PC-3 (cell line): ENCODE measurements around the gene MYH11. TPM values are rescaled to one million over a fixed set of nuclear protein-coding genes. Genes with fewer than 3 reads are reported as not detected.
"Not testable (repeated sequence)": the region's sequence is repeated elsewhere in the genome, so short reads cannot be mapped to it uniquely, and the experiment has no call there.

ENCODE experiments used
- ATAC-seq: fragments of 200-7000 bp; cut with Tn5 transposase; 2 replicates; pipeline ENCODE4 v1.9.1; 2020; ENCODE audit warnings: mild to moderate bottlenecking, moderate library complexity
- BruUV-seq: library from RNA; stranded (reverse); fragments of 400-500 nt; replicated peaks from 2 replicates; lab custom pipeline; 2021; lab: Mats Ljungman, UMichigan
- CTCF ChIA-PET: fragments of 300-600 bp; sonication (Branson Sonifier 250); formaldehyde crosslinking; loops from one replicate; lab custom pipeline; 2022; ENCODE audit warnings: antibody characterized with exemption; lab: Charles Lee
- POLR2A ChIA-PET: fragments of 300-600 bp; sonication (Branson Sonifier 250); formaldehyde crosslinking; loops from one replicate; lab custom pipeline; 2022; ENCODE audit warnings: antibody characterized with exemption; ENCODE audit not compliant: unreplicated experiment; lab: Charles Lee
- DNase-seq: peaks from one replicate; pipeline ENCODE4 v3.0.0-alpha.2; 2015
- H2AFZ ChIP-seq: fragments of 300-600 bp; sonication (generic); 2 replicates; pipeline ENCODE4 v1.6.0; 2016; ENCODE audit warnings: antibody characterized with exemption, low read length
- H3F3A ChIP-seq: fragments of 300-600 bp; sonication (generic); one replicate; pipeline ENCODE4 v1.6.0; 2017; ENCODE audit warnings: antibody characterized with exemption, low read length, control low read depth, mild to moderate bottlenecking; ENCODE audit not compliant: unreplicated experiment
- H3K27ac ChIP-seq: fragments of 300-600 bp; sonication (generic); 2 replicates; pipeline ENCODE4 v1.5.1; 2016; ENCODE audit warnings: mild to moderate bottlenecking, low read length
- H3K27me3 ChIP-seq: fragments of 300-600 bp; sonication (generic); 2 replicates; pipeline ENCODE4 v1.6.1; 2016; ENCODE audit warnings: low read length, mixed read lengths
- H3K36me3 ChIP-seq: fragments of 300-600 bp; sonication (generic); 2 replicates; pipeline ENCODE4 v1.6.1; 2016; ENCODE audit warnings: low read depth, mixed run types, low read length, mixed read lengths
- H3K4me1 ChIP-seq: fragments of 300-600 bp; sonication (generic); 2 replicates; pipeline ENCODE4 v1.5.1; 2016; ENCODE audit warnings: low read length; ENCODE audit not compliant: insufficient read depth
- H3K4me2 ChIP-seq: fragments of 300-600 bp; sonication (generic); 2 replicates; pipeline ENCODE4 v1.6.0; 2016; ENCODE audit warnings: low read length
- H3K4me3 ChIP-seq: fragments of 300-600 bp; sonication (generic); 2 replicates; pipeline ENCODE4 v1.5.1; 2016; ENCODE audit warnings: mild to moderate bottlenecking, low read length, mixed read lengths
- H3K79me2 ChIP-seq: fragments of 300-600 bp; sonication (generic); 2 replicates; pipeline ENCODE4 v1.6.1; 2017; ENCODE audit warnings: low read length, mixed read lengths
- H3K9ac ChIP-seq: fragments of 300-600 bp; sonication (generic); 2 replicates; pipeline ENCODE4 v1.6.0; 2016; ENCODE audit warnings: mild to moderate bottlenecking, low read length
- H3K9me2 ChIP-seq: fragments of 300-600 bp; sonication (generic); replicated peaks from 2 replicates; pipeline ENCODE4 v1.6.1; 2016; ENCODE audit warnings: mixed run types, low read length, mixed read lengths
- H3K9me3 ChIP-seq: fragments of 300-600 bp; sonication (generic); 2 replicates; pipeline ENCODE4 v1.6.1; 2016; ENCODE audit warnings: low read length, mixed read lengths
- H4K20me1 ChIP-seq: fragments of 300-600 bp; sonication (generic); 2 replicates; pipeline ENCODE4 v1.6.1; 2016; ENCODE audit warnings: low read length, mixed read lengths
- EZH2 ChIP-seq: fragments of 300-600 bp; sonication (generic); IDR thresholded peaks from one replicate; pipeline ENCODE4 v1.6.1; 2017; ENCODE audit warnings: antibody characterized with exemption, mild to moderate bottlenecking, low read length; ENCODE audit not compliant: unreplicated experiment
- EZH2phosphoT487 ChIP-seq: fragments of 300-600 bp; sonication (generic); IDR thresholded peaks from 2 replicates; pipeline ENCODE4 v1.6.1; 2018; ENCODE audit warnings: mild to moderate bottlenecking, antibody characterized with exemption, low read length, borderline replicate concordance
- intact Hi-C: fragments of 100-400 bp; cut with micrococcal nuclease; formaldehyde crosslinking; loops from 2 replicates; pipeline ENCODE4 v1.9.0; 2023
- total RNA-seq: library from RNA; depleted of rRNA; stranded (reverse); fragments of >200 nt; gene quantifications from 2 replicates; pipeline ENCODE4 v1.2.3, GENCODE V29; 2014
- TF ChIP-seq, protein P1 (sequence below): fragments of 300-600 bp; sonication (generic); conservative IDR thresholded peaks from 2 replicates; pipeline ENCODE4 v1.5.1; 2017; ENCODE audit warnings: antibody characterized with exemption, low read depth, mild to moderate bottlenecking, low read length

MYH11 gene
- total RNA-seq, 1 experiment from 2014 or later = not detected

DNA sequence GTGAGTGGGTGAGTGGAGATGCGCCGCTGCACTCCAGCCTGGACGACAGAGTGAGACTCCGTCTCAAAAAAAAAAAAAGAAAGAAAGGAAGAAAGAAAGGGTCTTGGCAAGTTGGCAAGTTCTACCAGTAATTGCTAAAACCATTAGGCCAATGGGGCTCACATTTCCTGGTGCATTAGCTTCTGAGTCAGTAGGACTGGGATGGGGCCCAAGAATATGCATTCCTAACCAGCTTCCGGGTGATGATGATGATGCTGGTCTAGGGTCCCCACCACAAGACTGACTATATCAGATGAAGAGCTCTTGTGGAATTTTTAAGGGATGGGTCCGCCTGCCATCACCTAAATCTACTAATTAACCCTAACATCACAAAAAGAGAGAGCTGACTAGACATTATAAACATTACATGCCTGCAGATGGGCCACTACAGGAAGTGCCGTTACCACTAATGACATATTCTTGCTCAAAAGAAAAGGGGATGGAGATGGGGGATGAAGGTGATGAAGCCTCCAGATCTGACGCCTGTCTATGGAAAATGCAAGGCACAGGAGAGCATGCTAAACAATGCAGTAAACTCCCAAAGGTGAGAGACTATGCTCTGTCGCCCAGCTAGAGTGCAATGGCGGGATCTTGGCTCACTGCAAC, 13.1 kb downstream of the MYH11 start:
- no peak for ATAC-seq
- H2AFZ ChIP-seq = no peak overlapping the region
- intact Hi-C loops = no loop called here
- no peaks in the 10 kb centered on the region for H3K36me3 ChIP-seq
- TF ChIP-seq EZH2phosphoT487 (no peak), EZH2 (no peak)
- TF ChIP-seq, protein P1, sequence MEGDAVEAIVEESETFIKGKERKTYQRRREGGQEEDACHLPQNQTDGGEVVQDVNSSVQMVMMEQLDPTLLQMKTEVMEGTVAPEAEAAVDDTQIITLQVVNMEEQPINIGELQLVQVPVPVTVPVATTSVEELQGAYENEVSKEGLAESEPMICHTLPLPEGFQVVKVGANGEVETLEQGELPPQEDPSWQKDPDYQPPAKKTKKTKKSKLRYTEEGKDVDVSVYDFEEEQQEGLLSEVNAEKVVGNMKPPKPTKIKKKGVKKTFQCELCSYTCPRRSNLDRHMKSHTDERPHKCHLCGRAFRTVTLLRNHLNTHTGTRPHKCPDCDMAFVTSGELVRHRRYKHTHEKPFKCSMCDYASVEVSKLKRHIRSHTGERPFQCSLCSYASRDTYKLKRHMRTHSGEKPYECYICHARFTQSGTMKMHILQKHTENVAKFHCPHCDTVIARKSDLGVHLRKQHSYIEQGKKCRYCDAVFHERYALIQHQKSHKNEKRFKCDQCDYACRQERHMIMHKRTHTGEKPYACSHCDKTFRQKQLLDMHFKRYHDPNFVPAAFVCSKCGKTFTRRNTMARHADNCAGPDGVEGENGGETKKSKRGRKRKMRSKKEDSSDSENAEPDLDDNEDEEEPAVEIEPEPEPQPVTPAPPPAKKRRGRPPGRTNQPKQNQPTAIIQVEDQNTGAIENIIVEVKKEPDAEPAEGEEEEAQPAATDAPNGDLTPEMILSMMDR = no peak
- no peaks in the 10 kb centered on the region for H3K27me3 ChIP-seq
- ChIA-PET POLR2A (interaction anchor here (0.6 kb wide), 1 partner anchor 84 kb away, joined by 4 read pairs; no protein-coding TSS in a partner anchor), CTCF (no interaction called here)
- no peaks in the 10 kb centered on the region for H3K4me1 ChIP-seq
- no TSS peak for BruUV-seq
- H3K4me3 ChIP-seq = no peak overlapping the region
- H3K9ac ChIP-seq = no peak overlapping the region
- DNase-seq = no peak
- H4K20me1 ChIP-seq = no peaks in the 10 kb centered on the region
- no peak overlapping the region for H3K4me2 ChIP-seq
- no peaks in the 10 kb centered on the region for H3K9me3 ChIP-seq
- no peaks in the 10 kb centered on the region for H3F3A ChIP-seq
- H3K79me2 ChIP-seq = no peaks in the 10 kb centered on the region
- H3K27ac ChIP-seq = no peak overlapping the region
- no peaks in the 10 kb centered on the region for H3K9me2 ChIP-seq

DNA sequence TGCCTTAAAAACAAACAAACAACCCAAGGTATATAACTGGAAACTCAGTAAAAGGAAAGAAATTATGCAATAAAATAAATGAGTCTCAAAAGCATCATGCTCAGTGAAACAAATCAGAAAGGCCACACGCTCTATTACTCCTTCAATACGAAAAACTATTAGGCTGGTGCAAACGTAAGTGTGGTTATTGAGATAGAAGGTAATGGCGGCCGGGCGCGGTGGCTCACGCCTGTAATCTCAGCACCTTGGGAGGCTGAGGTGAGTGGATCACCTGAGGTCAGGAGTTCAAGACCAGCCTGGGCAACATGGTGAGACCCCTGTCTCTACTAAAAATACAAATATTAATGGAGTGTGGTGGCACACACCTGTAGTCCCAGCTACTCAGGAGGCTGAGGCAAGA, 17.6 kb downstream of the MYH11 start:
- BruUV-seq, H3K36me3 ChIP-seq, H3K4me1 ChIP-seq, H3K27ac ChIP-seq, CTCF ChIA-PET, H3K79me2 ChIP-seq, H3K27me3 ChIP-seq, H3F3A ChIP-seq, DNase-seq, intact Hi-C loops, H3K9me2 ChIP-seq, POLR2A ChIA-PET, H4K20me1 ChIP-seq, H3K9me3 ChIP-seq, ATAC-seq, H3K4me2 ChIP-seq, H3K4me3 ChIP-seq, H3K9ac ChIP-seq, H2AFZ ChIP-seq: not testable (repeated sequence)

DNA sequence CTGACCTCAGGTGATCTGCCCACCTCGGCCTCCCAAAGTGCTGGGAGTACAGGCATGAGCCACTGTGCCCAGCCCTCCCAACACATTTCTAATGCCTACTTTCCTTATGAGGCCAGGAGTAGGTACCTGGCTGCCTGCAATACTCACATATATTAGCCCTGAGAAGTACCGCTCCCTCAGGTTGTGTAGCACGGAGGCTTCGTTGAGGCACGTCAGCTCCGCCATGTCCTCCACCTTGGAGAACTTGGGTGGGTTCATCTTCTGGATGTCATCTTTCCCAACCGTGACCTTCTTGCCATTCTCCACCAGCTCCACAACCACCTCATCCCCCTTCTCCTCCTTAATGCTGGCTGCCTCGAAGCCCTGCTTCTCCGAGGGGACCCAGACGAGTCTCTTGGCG, 19.1 kb downstream of the MYH11 start:
- Histone ChIP-seq H3K27me3 (no peaks in the 10 kb centered on the region), H4K20me1 (no peaks in the 10 kb centered on the region), H3K9ac (no peak overlapping the region), H3K36me3 (no peaks in the 10 kb centered on the region), H3K9me3 (no peaks in the 10 kb centered on the region), H3K4me2 (no peak overlapping the region), H3K4me1 (no peaks in the 10 kb centered on the region), H3K27ac (no peak overlapping the region), H3K9me2 (no peaks in the 10 kb centered on the region), H3K4me3 (no peak overlapping the region), H3F3A (no peaks in the 10 kb centered on the region), H3K79me2 (no peaks in the 10 kb centered on the region), H2AFZ (no peak overlapping the region)
- intact Hi-C loops = no loop called here
- BruUV-seq = no TSS peak
- TF ChIP-seq EZH2 = no peak
- TF ChIP-seq, protein P1 = no peak
- no peak for TF ChIP-seq EZH2phosphoT487
- no peak for ATAC-seq
- POLR2A ChIA-PET = no interaction called here
- CTCF ChIA-PET = no interaction called here
- no peak for DNase-seq
